ENCODE data around the gene NSD2.

DNA sequence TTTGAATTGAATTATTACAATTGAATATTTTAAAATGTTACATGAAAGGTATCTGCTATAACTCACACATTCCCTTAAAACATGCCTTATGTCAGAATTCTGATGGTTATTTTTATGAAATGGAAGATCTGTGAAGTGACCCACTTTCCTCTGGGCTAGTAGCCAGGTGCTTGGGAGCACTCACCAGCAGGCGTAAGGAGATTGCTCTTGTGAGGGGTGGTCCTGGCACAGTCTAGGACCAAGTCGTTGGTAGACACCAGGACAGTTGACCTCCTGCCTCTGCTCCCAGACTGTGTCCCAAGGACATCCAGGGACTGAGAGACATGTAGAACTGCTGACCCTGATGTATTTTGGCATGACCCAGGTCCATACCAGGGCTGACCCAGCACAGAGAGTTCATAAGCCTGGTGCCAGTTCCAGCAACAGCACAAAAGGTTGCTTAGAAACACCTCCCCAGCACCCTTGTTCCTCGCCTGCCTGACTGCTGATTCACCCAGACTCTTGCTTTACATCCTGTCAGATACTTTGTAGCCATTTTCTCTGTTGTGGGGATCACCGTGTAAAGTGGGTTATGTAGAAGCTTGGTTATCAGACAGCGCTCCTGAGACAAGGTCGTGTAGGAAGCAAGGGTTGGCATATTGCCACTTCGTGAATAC, 89.1 kb downstream of the NSD2 start:
- no peak for TF ChIP-seq POLR2A (IDR thresholded peaks at IDR 0.05)
- TF ChIP-seq, protein P1, sequence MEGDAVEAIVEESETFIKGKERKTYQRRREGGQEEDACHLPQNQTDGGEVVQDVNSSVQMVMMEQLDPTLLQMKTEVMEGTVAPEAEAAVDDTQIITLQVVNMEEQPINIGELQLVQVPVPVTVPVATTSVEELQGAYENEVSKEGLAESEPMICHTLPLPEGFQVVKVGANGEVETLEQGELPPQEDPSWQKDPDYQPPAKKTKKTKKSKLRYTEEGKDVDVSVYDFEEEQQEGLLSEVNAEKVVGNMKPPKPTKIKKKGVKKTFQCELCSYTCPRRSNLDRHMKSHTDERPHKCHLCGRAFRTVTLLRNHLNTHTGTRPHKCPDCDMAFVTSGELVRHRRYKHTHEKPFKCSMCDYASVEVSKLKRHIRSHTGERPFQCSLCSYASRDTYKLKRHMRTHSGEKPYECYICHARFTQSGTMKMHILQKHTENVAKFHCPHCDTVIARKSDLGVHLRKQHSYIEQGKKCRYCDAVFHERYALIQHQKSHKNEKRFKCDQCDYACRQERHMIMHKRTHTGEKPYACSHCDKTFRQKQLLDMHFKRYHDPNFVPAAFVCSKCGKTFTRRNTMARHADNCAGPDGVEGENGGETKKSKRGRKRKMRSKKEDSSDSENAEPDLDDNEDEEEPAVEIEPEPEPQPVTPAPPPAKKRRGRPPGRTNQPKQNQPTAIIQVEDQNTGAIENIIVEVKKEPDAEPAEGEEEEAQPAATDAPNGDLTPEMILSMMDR (IDR thresholded peaks at IDR 0.05) = no peak

Measured in right lobe of liver (tissue), 4 donors.